Neuronal stem cell (in vitro differentiated cells): ENCODE data around the gene CXCL5.

Experiments
- DNase-seq: peaks from one replicate; pipeline ENCODE4 v3.0.0-alpha.2; 2013; ENCODE audit warnings: low spot score
- H2AFZ ChIP-seq: one replicate; pipeline ENCODE4 v1.6.1; 2013; ENCODE audit warnings: mild to moderate bottlenecking, low read length, inconsistent platforms
- H2AK5ac ChIP-seq: 2 replicates; pipeline ENCODE4 v1.6.1; 2013; ENCODE audit warnings: low read depth, mild to moderate bottlenecking, inconsistent platforms, low read length, moderate library complexity, mixed read lengths
- H2BK120ac ChIP-seq: 2 replicates; pipeline ENCODE4 v1.6.1; 2013; ENCODE audit warnings: low read depth, mild to moderate bottlenecking, inconsistent platforms, low read length, moderate library complexity, mixed read lengths
- H2BK12ac ChIP-seq: one replicate; pipeline ENCODE4 v1.6.1; 2013; ENCODE audit warnings: low read length, inconsistent platforms
- H2BK15ac ChIP-seq: 2 replicates; pipeline ENCODE4 v1.6.1; 2013; ENCODE audit warnings: mild to moderate bottlenecking, low read length, inconsistent platforms, mixed read lengths
- H2BK5ac ChIP-seq: one replicate; pipeline ENCODE4 v1.6.1; 2013; ENCODE audit warnings: inconsistent platforms, mild to moderate bottlenecking, low read length, moderate library complexity
- H3K14ac ChIP-seq: one replicate; pipeline ENCODE4 v1.6.1; 2013; ENCODE audit warnings: low read length, inconsistent platforms
- H3K18ac ChIP-seq: 2 replicates; pipeline ENCODE4 v1.6.1; 2013; ENCODE audit warnings: low read length, inconsistent platforms
- H3K23ac ChIP-seq: 2 replicates; pipeline ENCODE4 v1.6.1; 2013; ENCODE audit warnings: low read depth, mild to moderate bottlenecking, mixed read lengths, low read length, inconsistent platforms; ENCODE audit not compliant: poor library complexity
- H3K27ac ChIP-seq: replicated peaks from 3 replicates; pipeline ENCODE4 v1.5.1; 2013; ENCODE audit warnings: low read length, inconsistent platforms
- H3K27me3 ChIP-seq, 3 experiments: 2 replicates each; pipeline ENCODE4 v1.6.1; 2013; ENCODE audit warnings: low read length in 3 of 3, mild to moderate bottlenecking in 2 of 3, inconsistent platforms in 1 of 3, low read depth in 1 of 3, mixed read lengths in 1 of 3, moderate library complexity in 1 of 3; ENCODE audit not compliant: control insufficient read depth in 3 of 3, insufficient read depth in 3 of 3
- H3K36me3 ChIP-seq, 2 donors: replicated peaks in 1 of 2; 2 replicates each; pipeline ENCODE4 v1.6.1; 2013; ENCODE audit warnings: low read length in 2 of 2; ENCODE audit not compliant: control insufficient read depth in 2 of 2, insufficient read depth in 2 of 2
- H3K4ac ChIP-seq: 2 replicates; pipeline ENCODE4 v1.6.1; 2013; ENCODE audit warnings: inconsistent platforms, mild to moderate bottlenecking, low read length, moderate library complexity
- H3K4me1 ChIP-seq, 2 donors: 1 replicate in 1 of 2; 2 replicates in 1 of 2; pipeline ENCODE4 v1.6.1; 2013; ENCODE audit warnings: low read length in 2 of 2, low read depth in 1 of 2; ENCODE audit not compliant: control insufficient read depth in 2 of 2, insufficient read depth in 1 of 2
- H3K4me2 ChIP-seq: one replicate; pipeline ENCODE4 v1.6.1; 2013; ENCODE audit warnings: mild to moderate bottlenecking, low read length, inconsistent platforms; ENCODE audit not compliant: insufficient read depth, poor library complexity, severe bottlenecking
- H3K4me3 ChIP-seq, 2 donors: 2 replicates each; pipeline ENCODE4 v1.5.1; 2013; ENCODE audit warnings: low read length in 2 of 2, mild to moderate bottlenecking in 2 of 2, inconsistent platforms in 1 of 2, moderate library complexity in 1 of 2
- H3K79me1 ChIP-seq: one replicate; pipeline ENCODE4 v1.6.1; 2013; ENCODE audit warnings: low read depth, mild to moderate bottlenecking, inconsistent platforms, low read length, moderate library complexity
- H3K9ac ChIP-seq: one replicate; pipeline ENCODE4 v1.6.1; 2013; ENCODE audit warnings: mild to moderate bottlenecking, low read depth, low read length, inconsistent platforms; ENCODE audit not compliant: poor library complexity
- H3K9me3 ChIP-seq, 2 donors: replicated peaks in 1 of 2; 2 replicates each; pipeline versions ENCODE3 to v1.6.1; 2013; ENCODE audit warnings: low read length in 2 of 2, mild to moderate bottlenecking in 2 of 2, inconsistent platforms in 1 of 2, low read depth in 1 of 2, mixed read lengths in 1 of 2, moderate library complexity in 1 of 2; ENCODE audit not compliant: control insufficient read depth in 2 of 2, insufficient read depth in 1 of 2
- H4K8ac ChIP-seq: one replicate; pipeline ENCODE4 v1.6.1; 2013; ENCODE audit warnings: low read depth, mild to moderate bottlenecking, inconsistent platforms, low read length, moderate library complexity
- H4K91ac ChIP-seq: one replicate; pipeline ENCODE4 v1.6.1; 2013; ENCODE audit warnings: low read length, low read depth, mild to moderate bottlenecking, inconsistent platforms; ENCODE audit not compliant: poor library complexity
- WGBS, 2 donors: extraction: QIAGEN DNeasy Blood & Tissue Kit; methylation state at CpG; one replicate each; pipeline ENCODE4 v1.1.7; 2013; ENCODE audit warnings: missing lambda C conversion rate in 2 of 2, mixed read lengths in 1 of 2; ENCODE audit not compliant: insufficient read length in 2 of 2, insufficient replicate concordance in 1 of 2; ENCODE audit errors: extremely low coverage in 2 of 2; 5-methylcytosine and 5-hydroxymethylcytosine counted together

Gene CXCL5

DNA sequence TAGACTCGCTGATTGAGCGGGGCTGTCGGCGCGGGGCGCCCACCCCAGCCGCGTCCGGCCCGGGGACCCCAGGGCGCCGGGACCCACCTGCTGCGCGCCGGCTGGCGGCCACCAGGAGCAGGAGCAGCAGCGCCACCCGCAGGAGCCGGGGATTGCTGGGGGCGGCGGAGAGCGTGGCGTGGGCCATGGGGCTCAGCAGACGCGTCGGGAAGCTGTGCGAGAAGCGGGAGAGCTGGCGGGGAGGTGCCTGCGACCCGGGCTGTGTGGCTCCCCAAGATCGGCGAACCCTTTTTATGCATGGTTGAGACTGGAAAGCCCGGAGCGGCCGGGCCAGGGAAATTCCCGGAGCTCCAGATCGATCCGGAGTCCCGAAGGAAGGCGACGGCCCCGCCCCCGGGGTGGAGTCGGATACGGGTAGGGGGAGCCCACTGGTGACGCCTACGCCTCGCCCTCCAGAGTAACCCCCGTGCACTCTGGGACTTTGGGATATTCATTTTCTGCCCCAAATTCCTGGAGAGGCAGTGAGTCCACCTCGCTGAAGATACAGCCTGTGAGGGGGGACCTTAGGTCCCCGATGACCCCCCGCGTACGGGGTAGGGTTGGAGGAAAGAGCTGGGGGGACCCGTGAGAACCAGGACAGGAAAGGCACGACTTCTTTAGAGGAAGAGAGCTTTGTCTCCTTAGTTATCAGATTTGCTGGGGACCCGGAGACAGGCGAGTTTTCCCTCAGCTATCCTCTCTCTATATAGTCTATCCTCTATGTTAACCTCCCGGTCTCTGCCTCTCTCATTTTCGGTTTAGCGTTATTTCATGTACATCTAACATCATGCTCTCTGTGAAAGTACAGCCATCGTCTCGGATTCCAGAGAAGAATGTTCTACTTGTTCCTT, 40.2 kb upstream of the CXCL5 start, which contains the start of gene CXCL3:
Gene CXCL3 (minus strand): TSS at position 265 of the 890 bp plus-strand sequence. CDS start 78 bp downstream, at position 187.
- H3K4me1 ChIP-seq: peaks cover 3 to 9% of the 10 kb centered on the region in 2 donors
- H2BK5ac ChIP-seq: peak within 1 kb of the TSS; percentile 58
- no peak within 1 kb of the TSS for H2BK15ac ChIP-seq
- peak within 1 kb of the TSS; percentile 53 for H3K4me2 ChIP-seq
- H3K4me3 ChIP-seq: peak within 1 kb of the TSS; percentile 54 to 92
- peak within 1 kb of the TSS; percentile 95 for H3K18ac ChIP-seq
- H3K9ac ChIP-seq: peak within 1 kb of the TSS; percentile 75
- no peaks in the 10 kb centered on the region for H3K9me3 ChIP-seq
- no peak within 1 kb of the TSS for H3K14ac ChIP-seq
- H4K91ac ChIP-seq: no peak within 1 kb of the TSS
- H2BK12ac ChIP-seq: no peak within 1 kb of the TSS
- WGBS, 2 donors: no CpG with 5 or more reads among the region's 64 CpGs
- H3K27me3 ChIP-seq: no peaks in the 10 kb centered on the region
- DNase-seq: peak; percentile 56
- H3K79me1 ChIP-seq: no peaks in the 10 kb centered on the region
- H3K36me3 ChIP-seq: no peaks in the 10 kb centered on the region
- H2BK120ac ChIP-seq: no peak within 1 kb of the TSS
- H4K8ac ChIP-seq: no peak within 1 kb of the TSS
- H2AFZ ChIP-seq: peak within 1 kb of the TSS; percentile 95
- no peak within 1 kb of the TSS for H3K4ac ChIP-seq
- H2AK5ac ChIP-seq: no peak within 1 kb of the TSS
- H3K27ac ChIP-seq: no peak within 1 kb of the TSS
- no peak within 1 kb of the TSS for H3K23ac ChIP-seq

DNA sequence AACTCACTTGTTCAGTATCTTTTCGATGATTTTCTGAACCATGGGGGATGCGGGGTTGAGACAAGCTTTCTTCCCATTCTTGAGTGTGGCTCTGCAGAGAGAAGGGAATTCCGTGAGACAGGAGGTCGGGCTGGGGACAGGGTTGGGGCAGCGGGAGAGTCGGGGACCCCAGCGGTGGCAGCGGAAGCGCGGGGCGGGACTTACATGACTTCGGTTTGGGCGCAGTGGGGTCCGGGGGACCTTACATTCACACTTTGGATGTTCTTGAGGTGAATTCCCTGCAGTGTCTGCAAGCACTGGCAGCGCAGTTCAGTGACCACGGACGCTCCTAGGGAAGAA, 39.6 kb upstream of the CXCL5 start:
- Histone ChIP-seq H2BK12ac (no peak overlapping the region), H3K36me3 (no peaks in the 10 kb centered on the region), H2AFZ (peak overlapping the region; percentile 95), H3K4ac (no peak overlapping the region), H2AK5ac (no peak overlapping the region), H3K27me3 (peaks cover 0 to under 1% (median 0%) of the 10 kb centered on the region in 3 experiments), H3K18ac (peak overlapping the region; percentile 62), H3K9me3 (no peaks in the 10 kb centered on the region), H3K14ac (no peak overlapping the region), H3K79me1 (no peaks in the 10 kb centered on the region), H3K9ac (peak overlapping the region; percentile 55), H3K23ac (no peak overlapping the region), H3K4me1 (peaks cover 3 to 9% of the 10 kb centered on the region in 2 donors), H3K4me2 (peak overlapping the region; percentile 53), H2BK120ac (no peak overlapping the region), H4K8ac (no peak overlapping the region), H3K4me3 (peak overlapping the region; percentile 54 to 92), H3K27ac (no peak overlapping the region), H2BK5ac (peak overlapping the region; percentile 58), H4K91ac (no peak overlapping the region), H2BK15ac (no peak overlapping the region)
- DNase-seq: peak; percentile 8
- WGBS, 2 donors: no CpG with 5 or more reads among the region's 17 CpGs

- DNase-seq: no peak
- Histone ChIP-seq H3K36me3 (no peaks in the 10 kb centered on the region), H3K9ac (no peak overlapping the region)
Observed at GRCh38 chr4:74037076-74037955, 38.8 kb upstream of the CXCL5 start.

DNA sequence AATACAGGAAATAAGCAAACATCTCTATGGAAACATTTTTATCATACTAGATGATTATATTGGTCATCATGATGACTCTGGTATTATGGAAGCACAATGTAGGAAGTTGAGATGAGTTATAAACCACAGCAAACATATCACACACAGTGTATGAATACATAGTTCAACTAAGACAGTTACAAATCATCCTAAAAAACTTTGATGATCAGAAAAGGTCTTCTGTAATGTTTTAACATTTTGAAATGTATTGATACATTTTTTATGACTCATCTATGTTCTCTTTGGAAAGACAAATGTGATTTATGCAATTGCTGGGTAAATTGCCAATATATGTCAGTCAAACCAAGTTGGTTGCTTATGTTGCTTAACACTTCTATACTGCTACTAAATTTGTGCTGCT, 35.3 kb upstream of the CXCL5 start:
- no peaks in the 10 kb centered on the region for H3K79me1 ChIP-seq
- H3K9me3 ChIP-seq: no peaks in the 10 kb centered on the region
- no peak overlapping the region for H2AK5ac ChIP-seq
- no peak overlapping the region for H3K4me3 ChIP-seq
- H3K23ac ChIP-seq: no peak overlapping the region
- H2BK120ac ChIP-seq: no peak overlapping the region
- H3K14ac ChIP-seq: no peak overlapping the region
- no peak for DNase-seq
- no peak overlapping the region for H3K9ac ChIP-seq
- H4K8ac ChIP-seq: no peak overlapping the region
- no peak overlapping the region for H2AFZ ChIP-seq
- H3K27ac ChIP-seq: no peak overlapping the region
- no peak overlapping the region for H3K4me2 ChIP-seq
- H3K4me1 ChIP-seq: peaks cover 2 to 3% of the 10 kb centered on the region in 2 donors
- H2BK5ac ChIP-seq: no peak overlapping the region
- H3K4ac ChIP-seq: no peak overlapping the region
- no peak overlapping the region for H2BK12ac ChIP-seq
- no peaks in the 10 kb centered on the region for H3K36me3 ChIP-seq
- no peak overlapping the region for H2BK15ac ChIP-seq
- H3K18ac ChIP-seq: no peak overlapping the region
- no peak overlapping the region for H4K91ac ChIP-seq
- H3K27me3 ChIP-seq: peaks cover 0 to 3% (median 0%) of the 10 kb centered on the region in 3 experiments

More at GRCh38 chr4:74037076-74037955, 38.8 kb upstream of the CXCL5 start:
- Histone ChIP-seq H3K4ac (no peak overlapping the region), H2AK5ac (no peak overlapping the region), H2AFZ (peak overlapping the region; percentile 95), H3K4me1 (peaks cover 3 to 9% of the 10 kb centered on the region in 2 donors), H4K8ac (no peak overlapping the region), H3K79me1 (no peaks in the 10 kb centered on the region), H3K9me3 (no peaks in the 10 kb centered on the region), H2BK120ac (no peak overlapping the region), H3K14ac (no peak overlapping the region), H3K18ac (no peak overlapping the region), H3K23ac (no peak overlapping the region), H4K91ac (no peak overlapping the region), H2BK12ac (no peak overlapping the region), H3K27ac (no peak overlapping the region), H2BK5ac (no peak overlapping the region), H3K4me2 (no peak overlapping the region), H3K4me3 (peak overlapping the region in 1 of 2 donors; percentile 54), H2BK15ac (no peak overlapping the region), H3K27me3 (peaks cover 0 to 3% (median 0%) of the 10 kb centered on the region in 3 experiments)
- no CpG with 5 or more reads among the region's 4 CpGs for WGBS, 2 donors
